HepG2 (cell line): ENCODE measurements around the gene KIF27. TPM values are rescaled to one million over a fixed set of nuclear protein-coding genes. Genes with fewer than 3 reads are reported as not detected.
"Not testable (repeated sequence)": the region's sequence is repeated elsewhere in the genome, so short reads cannot be mapped to it uniquely, and the experiment has no call there.

Experiments used
- ATAC-seq: fragments of 200-7000 bp; cut with Tn5 transposase; 3 replicates; pipeline ENCODE4 v1.9.1; 2020; ENCODE audit warnings: mild to moderate bottlenecking, moderate library complexity
- BruUV-seq: library from RNA; stranded (reverse); fragments of 400-500 nt; replicated peaks from 2 replicates; lab custom pipeline; 2021; lab: Mats Ljungman, UMichigan
- CTCF ChIA-PET: fragments of 300-600 bp; formaldehyde crosslinking; extraction: SDS; loops from one replicate; lab custom pipeline; 2021; ENCODE audit warnings: low total read pairs, inconsistent platforms, low intra/inter-chr PET ratio; lab: Yijun Ruan, JAX
- POLR2A ChIA-PET: fragments of 350-600 bp; sonication (Branson Sonifier 250); formaldehyde crosslinking; loops from one replicate; lab custom pipeline; 2020; ENCODE audit warnings: antibody characterized with exemption, inconsistent platforms; lab: Yijun Ruan, JAX
- DNase-seq: peaks from one replicate; pipeline ENCODE4 v3.0.0-alpha.2; 2015; ENCODE audit warnings: low spot score
- FAIRE-seq: peaks from 3 replicates; lab custom pipeline; 2011; peaks lifted over from hg19 to GRCh38; lab: Jason Lieb, UNC
- H2AFZ ChIP-seq: one replicate; pipeline ENCODE4 v1.6.1; 2011; ENCODE audit warnings: low read length, inconsistent platforms
- H3K27ac ChIP-seq: fragments of 300-600 bp; 3 replicates; pipeline ENCODE4 v1.8.0; 2011; ENCODE audit warnings: mixed run types, mild to moderate bottlenecking, mixed read lengths, low read length, inconsistent platforms; ENCODE audit not compliant: insufficient read depth; ENCODE audit errors: extremely low read length
- H3K27me3 ChIP-seq, 2 experiments: fragments of 200-600 bp in 1 of 2; 2 replicates in 1 of 2; 3 replicates in 1 of 2; pipeline versions ENCODE4 v1.6.0 to v1.8.0; 2011; ENCODE audit warnings: low read length in 2 of 2, mild to moderate bottlenecking in 2 of 2, moderate library complexity in 2 of 2, inconsistent platforms in 1 of 2; ENCODE audit not compliant: insufficient read depth in 2 of 2, control insufficient read depth in 1 of 2
- H3K36me3 ChIP-seq, 2 experiments: fragments of 200-600 bp in 1 of 2; replicated peaks in 1 of 2; 2 replicates in 1 of 2; 3 replicates in 1 of 2; pipeline versions ENCODE4 v1.5.1 to v1.8.0; 2011; ENCODE audit warnings: low read length in 2 of 2, inconsistent platforms in 1 of 2; ENCODE audit not compliant: insufficient read depth in 2 of 2, control insufficient read depth in 1 of 2
- H3K4me1 ChIP-seq: 2 replicates; pipeline ENCODE4 v1.5.1; 2012; ENCODE audit warnings: low read length, inconsistent platforms; ENCODE audit not compliant: insufficient read depth
- H3K4me2 ChIP-seq: 2 replicates; pipeline ENCODE4 v1.6.0; 2011; ENCODE audit warnings: low read depth, low read length, inconsistent platforms
- H3K4me3 ChIP-seq, 3 experiments: fragments of 200-600 bp in 1 of 3; sonication (generic), shearing (Covaris generic) in 1 of 3; replicated peaks in 1 of 3; 2 replicates each; pipeline ENCODE4 v1.5.1; 2011 to 2016; ENCODE audit warnings: low read length in 3 of 3, inconsistent platforms in 2 of 3, low read depth in 2 of 3, mild to moderate bottlenecking in 2 of 3, control low read depth in 1 of 3, mixed read lengths in 1 of 3; ENCODE audit not compliant: insufficient read depth in 1 of 3
- H3K79me2 ChIP-seq: one replicate; pipeline ENCODE4 v1.6.1; 2011; ENCODE audit warnings: low read length, inconsistent platforms; ENCODE audit not compliant: insufficient read depth
- H3K9ac ChIP-seq: 2 replicates; pipeline ENCODE4 v1.6.0; 2011; ENCODE audit warnings: mild to moderate bottlenecking, low read depth, low read length, inconsistent platforms; ENCODE audit not compliant: insufficient read depth
- H3K9me3 ChIP-seq: 2 replicates; pipeline ENCODE4 v1.5.1; 2012; ENCODE audit warnings: mild to moderate bottlenecking, low read length
- H4K20me1 ChIP-seq: 2 replicates; pipeline ENCODE4 v1.6.0; 2011; ENCODE audit warnings: inconsistent platforms, mild to moderate bottlenecking, low read length, moderate library complexity; ENCODE audit not compliant: insufficient read depth
- ZBTB26 ChIP-seq: IDR thresholded peaks from 2 replicates; pipeline ENCODE4 v1.6.1; 2016; ENCODE audit warnings: missing compliant biosample characterization, missing genetic modification reagents, borderline replicate concordance
- WGBS: methylation state at CpG from one replicate; pipeline ENCODE4 v1.1.6; 2017; ENCODE audit warnings: low lambda C conversion rate; 5-methylcytosine and 5-hydroxymethylcytosine counted together
- in situ Hi-C: cut with HindIII; loops from 2 replicates; pipeline ENCODE4 v1.10.0; 2017; ENCODE audit warnings: low pct_unique_long_range_greater_than_20kb; ENCODE audit not compliant: extremely low pct_ligation_motif_present
- intact Hi-C: fragments of 100-400 bp; cut with micrococcal nuclease; formaldehyde crosslinking; loops from one replicate; pipeline ENCODE4 v1.10.0; 2022; ENCODE audit not compliant: unreplicated experiment
- polyA plus RNA-seq, 8 experiments: library from polyadenylated mRNA; depleted of rRNA in 3 of 8; stranded (reverse) in 7 of 8; unstranded in 1 of 8; fragments of >200 nt; fragmentation: Illumina TruSeq in 4 of 8; extraction: Trizol in 4 of 8; gene quantifications; 2 replicates each; pipeline versions ENCODE4 v1.2.1 to v1.2.3, GENCODE V29; 2011 to 2016; ENCODE audit warnings: low read depth in 4 of 8, missing spikeins in 1 of 8, mixed read lengths in 1 of 8; ENCODE audit not compliant: insufficient read depth in 1 of 8
- total RNA-seq, 5 experiments: library from RNA; depleted of rRNA; stranded (reverse); fragments of >200 nt; fragmentation: Illumina TruSeq; extraction: Trizol; gene quantifications; 2 replicates each; pipeline ENCODE4 v1.2.3, GENCODE V29; 2016; ENCODE audit warnings: low read depth in 1 of 5
- TF ChIP-seq, protein P1 (sequence below): sonication (generic); formaldehyde crosslinking; IDR thresholded peaks from 2 replicates; pipeline ENCODE4 v1.5.0; 2020; ENCODE audit warnings: mild to moderate bottlenecking, missing genetic modification reagents, moderate library complexity

The KIF27 gene
- total and polyA plus RNA-seq, 2 of the 13 experiments (the other 11 are each of a cell fraction or from before 2014, with no cell fraction given) = 0.95 to 4.1 TPM

DNA sequence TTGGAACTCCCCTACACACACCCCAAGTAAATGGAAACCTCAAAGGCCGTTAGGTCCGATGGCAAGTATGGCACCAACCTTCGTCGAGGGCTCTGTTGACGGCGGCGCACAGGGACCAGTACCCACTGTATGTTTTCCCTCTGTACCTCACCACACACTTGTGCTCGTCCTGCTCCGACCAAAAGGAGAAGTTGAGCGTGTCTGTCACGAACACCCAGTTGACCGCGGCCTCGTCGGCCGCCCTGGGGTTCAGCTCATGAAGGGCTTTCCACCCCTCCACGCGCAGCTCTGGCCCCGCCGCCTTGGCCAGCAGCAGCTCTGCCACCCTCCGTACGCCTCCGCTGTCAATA lies 34.8 kb upstream of the KIF27 start (continued):
- TF ChIP-seq ZBTB26 (CRISPR knock-in tag) = 0 out of 2 replicates have a peak, but pooled peaks have one; percentile 9
- TF ChIP-seq, protein P1, sequence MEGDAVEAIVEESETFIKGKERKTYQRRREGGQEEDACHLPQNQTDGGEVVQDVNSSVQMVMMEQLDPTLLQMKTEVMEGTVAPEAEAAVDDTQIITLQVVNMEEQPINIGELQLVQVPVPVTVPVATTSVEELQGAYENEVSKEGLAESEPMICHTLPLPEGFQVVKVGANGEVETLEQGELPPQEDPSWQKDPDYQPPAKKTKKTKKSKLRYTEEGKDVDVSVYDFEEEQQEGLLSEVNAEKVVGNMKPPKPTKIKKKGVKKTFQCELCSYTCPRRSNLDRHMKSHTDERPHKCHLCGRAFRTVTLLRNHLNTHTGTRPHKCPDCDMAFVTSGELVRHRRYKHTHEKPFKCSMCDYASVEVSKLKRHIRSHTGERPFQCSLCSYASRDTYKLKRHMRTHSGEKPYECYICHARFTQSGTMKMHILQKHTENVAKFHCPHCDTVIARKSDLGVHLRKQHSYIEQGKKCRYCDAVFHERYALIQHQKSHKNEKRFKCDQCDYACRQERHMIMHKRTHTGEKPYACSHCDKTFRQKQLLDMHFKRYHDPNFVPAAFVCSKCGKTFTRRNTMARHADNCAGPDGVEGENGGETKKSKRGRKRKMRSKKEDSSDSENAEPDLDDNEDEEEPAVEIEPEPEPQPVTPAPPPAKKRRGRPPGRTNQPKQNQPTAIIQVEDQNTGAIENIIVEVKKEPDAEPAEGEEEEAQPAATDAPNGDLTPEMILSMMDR (CRISPR knock-in tag) = no peak

DNA sequence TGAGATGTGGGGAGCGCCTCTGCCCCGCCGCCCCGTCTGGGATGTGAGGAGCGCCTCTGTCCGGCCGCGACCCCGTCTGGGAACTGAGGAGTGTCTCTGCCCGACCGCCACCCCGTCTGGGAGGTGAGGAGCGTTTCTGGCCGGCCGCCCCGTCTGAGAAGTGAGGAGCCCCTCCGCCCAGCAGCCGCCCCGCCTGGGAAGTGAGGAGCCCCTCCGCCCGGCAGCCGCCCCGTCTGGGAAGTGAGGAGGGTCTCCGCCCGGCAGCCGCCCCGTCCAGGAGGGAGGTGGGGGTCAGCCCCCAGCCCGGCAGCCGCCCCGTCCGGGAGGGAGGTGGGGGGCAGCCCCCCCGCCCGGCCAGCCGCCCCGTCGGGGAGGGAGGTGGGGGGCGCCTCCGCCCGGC lies 26.9 kb upstream of the KIF27 start:
- H3K4me2 ChIP-seq, H3K9me3 ChIP-seq, H2AFZ ChIP-seq, ATAC-seq, POLR2A ChIA-PET, H4K20me1 ChIP-seq, intact Hi-C loops, H3K4me3 ChIP-seq, H3K79me2 ChIP-seq, DNase-seq, H3K27ac ChIP-seq, in situ Hi-C loops, BruUV-seq, H3K27me3 ChIP-seq, FAIRE-seq, H3K9ac ChIP-seq, H3K4me1 ChIP-seq, CTCF ChIA-PET: not testable (repeated sequence)
- WGBS = 91% methylated on average over 7 of the region's 39 CpGs
- peaks cover 1 to 24% of the 10 kb centered on the region in 2 experiments; a peak in 3 of 5 replicates for H3K36me3 ChIP-seq
